HCT116 (cell line): ENCODE results near the gene DRGX. TPM values are rescaled to one million over a fixed set of nuclear protein-coding genes. Genes with fewer than 3 reads are reported as not detected.

Source experiments
- ATAC-seq: fragments of 200-7000 bp; cut with Tn5 transposase; 2 replicates; pipeline ENCODE4 v1.9.1; 2020; ENCODE audit warnings: mild to moderate bottlenecking, moderate library complexity
- BruUV-seq: library from RNA; stranded (reverse); fragments of 400-500 nt; replicated peaks from 2 replicates; lab custom pipeline; 2021; lab: Mats Ljungman, UMichigan
- CTCF ChIA-PET: fragments of 300-600 bp; sonication (Branson Sonifier 250); formaldehyde crosslinking; loops from one replicate; lab custom pipeline; 2021; ENCODE audit warnings: antibody characterized with exemption; lab: Charles Lee
- POLR2A ChIA-PET: fragments of 300-600, 350-600 bp; sonication (Branson Sonifier 250); formaldehyde crosslinking; loops from one replicate; lab custom pipeline; 2021; ENCODE audit warnings: antibody characterized with exemption; lab: Charles Lee
- RAD21 ChIA-PET, 2 experiments: fragments of 300-600 bp; sonication (Branson Sonifier 250); formaldehyde crosslinking; loops; one replicate each; lab custom pipeline; 2023; ENCODE audit warnings: low total read pairs in 2 of 2; ENCODE audit not compliant: uncharacterized antibody in 2 of 2, unreplicated experiment in 2 of 2, low non-redundant PET in 1 of 2; lab: Charles Lee
- DNase-seq: peaks from one replicate; pipeline ENCODE4 v3.0.0-alpha.2; 2010; ENCODE audit warnings: low read depth, low spot score
- H2AFZ ChIP-seq: fragments of 200-600 bp; shearing (Covaris generic), sonication (generic); 2 replicates; pipeline ENCODE4 v1.6.1; 2017; ENCODE audit warnings: low read depth, mixed run types, mixed read lengths, antibody characterized with exemption, low read length; ENCODE audit not compliant: poor library complexity, severe bottlenecking
- H3K27ac ChIP-seq: 2 replicates; pipeline ENCODE4 v1.5.1; 2012; ENCODE audit warnings: low read depth, low read length
- H3K27me3 ChIP-seq: fragments of 200-600 bp; sonication (generic); 2 replicates; pipeline ENCODE4 v1.6.1; 2016; ENCODE audit warnings: mixed run types, low read length, mixed read lengths; ENCODE audit not compliant: insufficient read depth
- H3K36me3 ChIP-seq, 2 experiments: fragments of 200-500 bp in 1 of 2; fragments of 200-600 bp in 1 of 2; sonication (Bioruptor generic) in 1 of 2; sonication (generic) in 1 of 2; 2 replicates each; pipeline versions ENCODE4 v1.5.1 to v1.6.1; 2014 to 2016; ENCODE audit warnings: low read length in 2 of 2, inconsistent platforms in 1 of 2, mixed read lengths in 1 of 2, mixed run types in 1 of 2; ENCODE audit not compliant: insufficient read depth in 2 of 2, control insufficient read depth in 1 of 2
- H3K4me1 ChIP-seq, 2 experiments: fragments of 200-600 bp in 1 of 2; sonication (generic) in 1 of 2; 2 replicates each; pipeline versions ENCODE4 v1.5.1 to v1.6.1; 2012 to 2017; ENCODE audit warnings: low read length in 2 of 2, inconsistent platforms in 1 of 2, mild to moderate bottlenecking in 1 of 2, mixed read lengths in 1 of 2, mixed run types in 1 of 2, moderate library complexity in 1 of 2; ENCODE audit not compliant: insufficient read depth in 2 of 2, control insufficient read depth in 1 of 2
- H3K4me2 ChIP-seq: fragments of 200-600 bp; sonication (generic); 2 replicates; pipeline ENCODE4 v1.6.1; 2017; ENCODE audit warnings: mixed run types, low read length, mixed read lengths
- H3K4me3 ChIP-seq, 2 experiments: fragments of 200-600 bp in 1 of 2; sonication (generic) in 1 of 2; replicated peaks in 1 of 2; 2 replicates each; pipeline ENCODE4 v1.5.1; 2011 to 2016; ENCODE audit warnings: low read length in 2 of 2, control low read depth in 1 of 2, low read depth in 1 of 2, mild to moderate bottlenecking in 1 of 2, mixed read lengths in 1 of 2, mixed run types in 1 of 2
- H3K79me2 ChIP-seq: fragments of 200-600 bp; sonication (generic); 2 replicates; pipeline ENCODE4 v1.6.1; 2017; ENCODE audit warnings: mild to moderate bottlenecking, mixed run types, low read length, moderate library complexity, mixed read lengths; ENCODE audit not compliant: insufficient read depth
- H3K9ac ChIP-seq: fragments of 200-600 bp; sonication (generic); 2 replicates; pipeline ENCODE4 v1.6.1; 2016; ENCODE audit warnings: low read length, mixed read lengths
- H3K9me2 ChIP-seq: fragments of 200-600 bp; sonication (generic), shearing (Covaris generic); 2 replicates; pipeline ENCODE4 v1.6.1; 2017; ENCODE audit warnings: mixed run types, mild to moderate bottlenecking, moderate library complexity; ENCODE audit not compliant: insufficient read depth
- H3K9me3 ChIP-seq, 2 experiments: fragments of 200-500 bp in 1 of 2; fragments of 200-600 bp in 1 of 2; sonication (Bioruptor generic) in 1 of 2; sonication (generic) in 1 of 2; 2 replicates each; pipeline ENCODE4 v1.6.1; 2014 to 2017; ENCODE audit warnings: low read length in 2 of 2, mixed read lengths in 2 of 2, inconsistent platforms in 1 of 2, low read depth in 1 of 2, mild to moderate bottlenecking in 1 of 2, mixed run types in 1 of 2, moderate library complexity in 1 of 2; ENCODE audit not compliant: control insufficient read depth in 1 of 2, insufficient read depth in 1 of 2
- H4K20me1 ChIP-seq: fragments of 200-600 bp; sonication (generic), shearing (Covaris generic); 2 replicates; pipeline ENCODE4 v1.6.1; 2017; ENCODE audit warnings: mixed run types, mild to moderate bottlenecking, moderate library complexity; ENCODE audit not compliant: insufficient read depth
- CBX3 ChIP-seq: IDR thresholded peaks from 2 replicates; pipeline ENCODE4 v1.6.1; 2012; ENCODE audit warnings: low read depth
- CEBPB ChIP-seq: IDR thresholded peaks from 2 replicates; pipeline ENCODE4 v1.6.1; 2012; ENCODE audit warnings: low read depth
- EZH2 ChIP-seq: fragments of 200-600 bp; sonication (generic); IDR thresholded peaks from 2 replicates; pipeline ENCODE4 v1.6.1; 2017; ENCODE audit warnings: antibody characterized with exemption, mixed run types
- EZH2phosphoT487 ChIP-seq: fragments of 200-600 bp; IDR thresholded peaks from 2 replicates; pipeline ENCODE4 v1.6.1; 2018; ENCODE audit warnings: antibody characterized with exemption, borderline replicate concordance
- JUND ChIP-seq: IDR thresholded peaks from 2 replicates; pipeline ENCODE4 v1.6.1; 2012
- intact Hi-C: fragments of 100-400 bp; cut with micrococcal nuclease; formaldehyde crosslinking; loops from 2 replicates; pipeline ENCODE4 v1.10.0; 2022
- total RNA-seq: library from RNA; stranded (reverse); gene quantifications from one replicate; pipeline ENCODE4 v1.2.1, GENCODE V29; 2021; ENCODE audit not compliant: unreplicated experiment
- TF ChIP-seq, protein P1 (sequence below), 3 experiments: fragments of 200-600 bp in 1 of 3; sonication (generic) in 1 of 3; IDR thresholded peaks in 2 of 3; conservative IDR thresholded peaks in 1 of 3; 2 replicates each; pipeline ENCODE4 v1.5.1; 2012 to 2017; ENCODE audit warnings: low read depth in 2 of 3, low read length in 2 of 3, antibody characterized with exemption in 1 of 3, borderline replicate concordance in 1 of 3, control low read depth in 1 of 3, mild to moderate bottlenecking in 1 of 3, mixed read lengths in 1 of 3, mixed run types in 1 of 3, moderate library complexity in 1 of 3; ENCODE audit not compliant: insufficient read depth in 1 of 3

The DRGX gene
- total RNA-seq, 1 experiment from 2014 or later: not detected

DNA sequence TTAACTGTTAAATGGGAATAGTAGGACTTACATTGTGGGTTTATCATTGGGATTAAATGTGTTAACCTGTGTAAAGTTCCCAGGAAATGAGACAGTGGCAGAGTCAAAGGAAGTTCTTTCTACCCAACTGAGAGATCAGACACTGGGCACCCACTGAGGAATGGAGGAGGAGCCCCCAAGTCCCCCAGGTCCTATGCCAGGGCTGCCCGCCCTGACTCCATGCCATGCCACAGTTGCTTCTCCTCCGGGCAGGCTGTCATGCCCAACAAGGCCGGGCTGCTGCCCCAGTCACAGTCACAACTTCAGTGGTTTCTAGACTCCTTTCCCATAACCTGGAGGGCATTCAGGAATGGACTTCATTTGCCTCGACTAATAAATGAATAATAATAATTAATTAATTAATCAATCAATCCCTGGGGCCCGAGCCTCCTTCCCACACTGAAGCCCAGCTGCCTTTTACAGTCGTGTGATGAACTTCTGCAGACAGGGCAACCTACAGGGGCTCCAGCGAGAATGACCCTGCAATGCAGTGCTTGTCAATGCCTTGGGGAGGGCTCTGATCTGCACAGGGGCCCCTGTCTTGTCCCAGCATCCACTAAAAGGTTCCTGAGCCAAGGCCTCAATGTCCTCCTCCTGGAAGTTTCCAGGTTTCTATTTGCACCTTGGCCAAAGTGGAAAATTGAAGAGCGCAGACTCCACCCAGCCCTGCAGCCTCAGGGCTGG lies 32.4 kb downstream of the DRGX start:
- POLR2A ChIA-PET: no interaction called here
- Histone ChIP-seq H3K27ac (no peak overlapping the region), H3K4me3 (no peak overlapping the region), H3K4me1 (no peaks in the 10 kb centered on the region; a peak in 1 of 4 replicates), H4K20me1 (no peaks in the 10 kb centered on the region), H3K27me3 (0 out of 2 replicates have a peak, but pooled peaks cover 8% of the 10 kb centered on the region), H3K4me2 (no peak overlapping the region), H3K9me2 (no peaks in the 10 kb centered on the region), H3K9ac (no peak overlapping the region), H3K79me2 (no peaks in the 10 kb centered on the region), H2AFZ (no peak overlapping the region), H3K36me3 (no peaks in the 10 kb centered on the region), H3K9me3 (no peaks in the 10 kb centered on the region)
- RAD21 ChIA-PET: no interaction called here
- DNase-seq (no peak), ATAC-seq (no peak)
- no TSS peak for BruUV-seq
- CTCF ChIA-PET: no interaction called here
- intact Hi-C loops: no loop called here
- TF ChIP-seq EZH2 (no peak), EZH2phosphoT487 (no peak), CEBPB (no peak), CBX3 (no peak), JUND (no peak)
- TF ChIP-seq, protein P1, sequence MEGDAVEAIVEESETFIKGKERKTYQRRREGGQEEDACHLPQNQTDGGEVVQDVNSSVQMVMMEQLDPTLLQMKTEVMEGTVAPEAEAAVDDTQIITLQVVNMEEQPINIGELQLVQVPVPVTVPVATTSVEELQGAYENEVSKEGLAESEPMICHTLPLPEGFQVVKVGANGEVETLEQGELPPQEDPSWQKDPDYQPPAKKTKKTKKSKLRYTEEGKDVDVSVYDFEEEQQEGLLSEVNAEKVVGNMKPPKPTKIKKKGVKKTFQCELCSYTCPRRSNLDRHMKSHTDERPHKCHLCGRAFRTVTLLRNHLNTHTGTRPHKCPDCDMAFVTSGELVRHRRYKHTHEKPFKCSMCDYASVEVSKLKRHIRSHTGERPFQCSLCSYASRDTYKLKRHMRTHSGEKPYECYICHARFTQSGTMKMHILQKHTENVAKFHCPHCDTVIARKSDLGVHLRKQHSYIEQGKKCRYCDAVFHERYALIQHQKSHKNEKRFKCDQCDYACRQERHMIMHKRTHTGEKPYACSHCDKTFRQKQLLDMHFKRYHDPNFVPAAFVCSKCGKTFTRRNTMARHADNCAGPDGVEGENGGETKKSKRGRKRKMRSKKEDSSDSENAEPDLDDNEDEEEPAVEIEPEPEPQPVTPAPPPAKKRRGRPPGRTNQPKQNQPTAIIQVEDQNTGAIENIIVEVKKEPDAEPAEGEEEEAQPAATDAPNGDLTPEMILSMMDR (IDR thresholded peaks at IDR 0.05 in 2 of 3, conservative IDR thresholded peaks at IDR 0.05 in 1 of 3; ENCODE audit: borderline replicate concordance in 1 of 3, insufficient read depth in 1 of 3, low read depth in 2 of 3, low read length in 2 of 3): no peak
